ENCODE results near the gene PLXDC1.

DNA sequence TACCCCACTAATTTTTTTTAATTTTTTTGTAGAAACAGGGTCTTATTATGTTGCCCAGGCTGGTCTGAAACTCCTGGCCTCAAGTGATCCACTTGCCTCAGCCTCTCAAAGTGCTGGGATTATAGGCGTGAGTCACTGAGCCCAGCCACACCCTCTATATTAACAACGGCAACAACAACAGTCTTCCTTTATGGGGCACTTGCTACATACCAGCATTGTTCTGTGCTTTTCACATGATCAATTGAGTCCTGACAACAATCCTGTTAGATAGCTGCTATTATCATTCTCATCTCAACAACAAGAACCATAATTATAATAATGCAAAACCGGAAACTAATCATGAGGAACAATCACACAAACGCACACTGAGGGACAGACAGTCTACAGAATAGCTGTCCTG is 27.1 kb upstream of the PLXDC1 start:
- TF ChIP-seq, protein P1, sequence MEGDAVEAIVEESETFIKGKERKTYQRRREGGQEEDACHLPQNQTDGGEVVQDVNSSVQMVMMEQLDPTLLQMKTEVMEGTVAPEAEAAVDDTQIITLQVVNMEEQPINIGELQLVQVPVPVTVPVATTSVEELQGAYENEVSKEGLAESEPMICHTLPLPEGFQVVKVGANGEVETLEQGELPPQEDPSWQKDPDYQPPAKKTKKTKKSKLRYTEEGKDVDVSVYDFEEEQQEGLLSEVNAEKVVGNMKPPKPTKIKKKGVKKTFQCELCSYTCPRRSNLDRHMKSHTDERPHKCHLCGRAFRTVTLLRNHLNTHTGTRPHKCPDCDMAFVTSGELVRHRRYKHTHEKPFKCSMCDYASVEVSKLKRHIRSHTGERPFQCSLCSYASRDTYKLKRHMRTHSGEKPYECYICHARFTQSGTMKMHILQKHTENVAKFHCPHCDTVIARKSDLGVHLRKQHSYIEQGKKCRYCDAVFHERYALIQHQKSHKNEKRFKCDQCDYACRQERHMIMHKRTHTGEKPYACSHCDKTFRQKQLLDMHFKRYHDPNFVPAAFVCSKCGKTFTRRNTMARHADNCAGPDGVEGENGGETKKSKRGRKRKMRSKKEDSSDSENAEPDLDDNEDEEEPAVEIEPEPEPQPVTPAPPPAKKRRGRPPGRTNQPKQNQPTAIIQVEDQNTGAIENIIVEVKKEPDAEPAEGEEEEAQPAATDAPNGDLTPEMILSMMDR (IDR thresholded peaks at IDR 0.05) = no peak
- no peak for TF ChIP-seq POLR2A (IDR thresholded peaks at IDR 0.05)

Data from uterus (tissue), 2 donors.